Measurements from ENCODE around the gene VANGL1. TPM values are rescaled to one million over a fixed set of nuclear protein-coding genes. Genes with fewer than 3 reads are reported as not detected.

Gene VANGL1
- total and polyA plus RNA-seq, 2 of the 13 experiments (the other 11 are each of a cell fraction or from before 2014, with no cell fraction given) = 5.3 to 9.4 TPM

- Histone ChIP-seq H3K4me3 (replicated peaks in 1 of 3; ENCODE audit: insufficient read depth in 1 of 3, low read depth in 2 of 3, low read length in 3 of 3) (no peak overlapping the region), H3K79me2 (ENCODE audit: insufficient read depth, low read length) (no peaks in the 10 kb centered on the region), H3K9me3 (ENCODE audit: low read length) (no peaks in the 10 kb centered on the region), H3K4me2 (ENCODE audit: low read depth, low read length) (no peak overlapping the region), H4K20me1 (ENCODE audit: insufficient read depth, low read length) (no peaks in the 10 kb centered on the region), H3K4me1 (ENCODE audit: insufficient read depth, low read length) (no peaks in the 10 kb centered on the region), H3K9ac (ENCODE audit: insufficient read depth, low read depth, low read length) (no peak overlapping the region), H2AFZ (ENCODE audit: low read length) (no peak overlapping the region), H3K36me3 (replicated peaks in 1 of 2; ENCODE audit: control insufficient read depth in 1 of 2, insufficient read depth in 2 of 2, low read length in 2 of 2) (no peaks in the 10 kb centered on the region), H3K27ac (ENCODE audit: extremely low read length, insufficient read depth, low read length) (no peak overlapping the region), H3K27me3 (ENCODE audit: control insufficient read depth in 1 of 2, insufficient read depth in 2 of 2, low read length in 2 of 2) (no peaks in the 10 kb centered on the region)
- BruUV-seq (replicated peaks) = no TSS peak
- no peak for FAIRE-seq
- no peak for ATAC-seq
- DNase-seq (ENCODE audit: low spot score) = no peak
- intact Hi-C loops (cut with micrococcal nuclease; ENCODE audit: unreplicated experiment) (no loop called here), in situ Hi-C loops (cut with HindIII; ENCODE audit: extremely low pct_ligation_motif_present, low pct_unique_long_range_greater_than_20kb) (loop anchor here (10.0 kb wide), 1 partner anchor 47 kb away; no protein-coding TSS in a partner anchor)
- WGBS (ENCODE audit: low lambda C conversion rate) = 50% methylated on average over 1 of the region's 1 CpG
- CTCF ChIA-PET (ENCODE audit: low intra/inter-chr PET ratio, low total read pairs) = no interaction called here
- TF ChIP-seq SNAPC2 (CRISPR knock-in tag; IDR thresholded peaks at IDR 0.05) (no peak), AGO1 (IDR thresholded peaks at IDR 0.05; ENCODE audit: low read depth, low read length, poor library complexity, severe bottlenecking) (no peak)
- POLR2A ChIA-PET = no interaction called here
Measured at GRCh38 chr1:115592264-115592663, 49.5 kb upstream of the VANGL1 start.

GRCh38 chr1:115593365-115594259 is 48.2 kb upstream of the VANGL1 start:
- Histone ChIP-seq H3K4me2 (ENCODE audit: low read depth, low read length) (no peak overlapping the region), H3K9ac (ENCODE audit: insufficient read depth, low read depth, low read length) (no peak overlapping the region), H3K4me3 (replicated peaks in 1 of 3; ENCODE audit: insufficient read depth in 1 of 3, low read depth in 2 of 3, low read length in 3 of 3) (no peak overlapping the region), H3K27me3 (ENCODE audit: control insufficient read depth in 1 of 2, insufficient read depth in 2 of 2, low read length in 2 of 2) (no peaks in the 10 kb centered on the region), H3K79me2 (ENCODE audit: insufficient read depth, low read length) (no peaks in the 10 kb centered on the region), H3K9me3 (ENCODE audit: low read length) (no peaks in the 10 kb centered on the region), H3K36me3 (replicated peaks in 1 of 2; ENCODE audit: control insufficient read depth in 1 of 2, insufficient read depth in 2 of 2, low read length in 2 of 2) (no peaks in the 10 kb centered on the region), H3K4me1 (ENCODE audit: insufficient read depth, low read length) (no peaks in the 10 kb centered on the region), H2AFZ (ENCODE audit: low read length) (no peak overlapping the region), H3K27ac (ENCODE audit: extremely low read length, insufficient read depth, low read length) (no peak overlapping the region), H4K20me1 (ENCODE audit: insufficient read depth, low read length) (no peaks in the 10 kb centered on the region)
- POLR2A ChIA-PET = no interaction called here
- TF ChIP-seq ZNF451 (CRISPR knock-in tag; IDR thresholded peaks at IDR 0.05) (no peak), ZSCAN31 (CRISPR knock-in tag; IDR thresholded peaks at IDR 0.05; ENCODE audit: low read depth) (no peak)
- 3% methylated on average over 4 of the region's 4 CpGs for WGBS (ENCODE audit: low lambda C conversion rate)
- CTCF ChIA-PET (ENCODE audit: low intra/inter-chr PET ratio, low total read pairs) = interaction anchor here (1.0 kb wide), 1 partner anchor 455 kb away, joined by 3 read pairs; no protein-coding TSS in a partner anchor
- in situ Hi-C loops (cut with HindIII; ENCODE audit: extremely low pct_ligation_motif_present, low pct_unique_long_range_greater_than_20kb) (loop anchor here (10.0 kb wide), 1 partner anchor 49 kb away; no protein-coding TSS in a partner anchor), intact Hi-C loops (cut with micrococcal nuclease; ENCODE audit: unreplicated experiment) (loop anchor here (1.0 kb wide), 1 partner anchor 454 kb away; no protein-coding TSS in a partner anchor)
- DNase-seq (ENCODE audit: low spot score) (no peak), ATAC-seq (no peak), FAIRE-seq (no peak)
- no TSS peak for BruUV-seq (replicated peaks)
